Measurements from ENCODE around the gene NUP50.

DNA sequence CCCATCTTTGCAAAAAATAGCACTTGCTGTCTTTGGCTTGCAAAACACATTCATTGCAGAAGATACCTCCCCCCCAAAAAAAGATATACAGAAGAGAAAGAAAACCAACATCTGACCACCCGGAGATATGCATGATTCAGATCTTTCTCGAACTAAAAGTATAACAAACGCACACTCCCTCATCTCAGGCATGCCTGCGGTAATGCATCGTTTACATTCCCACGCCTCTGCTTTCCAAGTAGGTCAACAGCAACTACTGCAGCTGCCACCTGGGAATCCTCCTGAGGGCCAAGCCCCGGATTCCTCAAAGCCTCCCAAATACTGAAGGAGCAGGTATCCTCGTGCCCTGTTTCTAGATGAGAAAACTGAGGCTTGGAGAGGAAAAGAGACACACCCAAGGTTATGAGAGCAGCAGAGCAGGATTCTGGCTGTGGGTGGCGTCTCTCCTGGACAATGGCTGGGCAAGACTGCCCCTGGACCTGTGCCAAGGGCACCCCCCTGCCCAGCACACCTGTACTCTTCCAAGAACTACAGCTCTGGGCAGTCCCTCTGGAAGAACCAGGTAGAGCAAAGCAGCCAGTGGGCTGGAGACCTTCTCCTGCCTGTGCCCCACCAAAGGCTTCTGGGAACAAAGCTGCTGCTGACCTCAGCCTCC lies 38.1 kb downstream of the NUP50 start:
- TF ChIP-seq, protein P1, sequence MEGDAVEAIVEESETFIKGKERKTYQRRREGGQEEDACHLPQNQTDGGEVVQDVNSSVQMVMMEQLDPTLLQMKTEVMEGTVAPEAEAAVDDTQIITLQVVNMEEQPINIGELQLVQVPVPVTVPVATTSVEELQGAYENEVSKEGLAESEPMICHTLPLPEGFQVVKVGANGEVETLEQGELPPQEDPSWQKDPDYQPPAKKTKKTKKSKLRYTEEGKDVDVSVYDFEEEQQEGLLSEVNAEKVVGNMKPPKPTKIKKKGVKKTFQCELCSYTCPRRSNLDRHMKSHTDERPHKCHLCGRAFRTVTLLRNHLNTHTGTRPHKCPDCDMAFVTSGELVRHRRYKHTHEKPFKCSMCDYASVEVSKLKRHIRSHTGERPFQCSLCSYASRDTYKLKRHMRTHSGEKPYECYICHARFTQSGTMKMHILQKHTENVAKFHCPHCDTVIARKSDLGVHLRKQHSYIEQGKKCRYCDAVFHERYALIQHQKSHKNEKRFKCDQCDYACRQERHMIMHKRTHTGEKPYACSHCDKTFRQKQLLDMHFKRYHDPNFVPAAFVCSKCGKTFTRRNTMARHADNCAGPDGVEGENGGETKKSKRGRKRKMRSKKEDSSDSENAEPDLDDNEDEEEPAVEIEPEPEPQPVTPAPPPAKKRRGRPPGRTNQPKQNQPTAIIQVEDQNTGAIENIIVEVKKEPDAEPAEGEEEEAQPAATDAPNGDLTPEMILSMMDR (IDR thresholded peaks at IDR 0.05) = no peak
- TF ChIP-seq POLR2A (IDR thresholded peaks at IDR 0.05) = no peak

All from right lobe of liver (tissue), 4 donors.